Endothelial cell (in vitro differentiated cells): ENCODE data around the gene CEP70. TPM values are rescaled to one million over a fixed set of nuclear protein-coding genes. Genes with fewer than 3 reads are reported as not detected.
"Not testable (repeated sequence)": the region's sequence is repeated elsewhere in the genome, so short reads cannot be mapped to it uniquely, and the experiment has no call there.

Source experiments
- DNase-seq: peaks from one replicate; pipeline ENCODE4 v3.0.0; 2021; ENCODE audit warnings: low spot score
- H3K27ac Mint-ChIP-seq: one replicate; pipeline ENCODE4 v1.8.0; 2021; ENCODE audit warnings: mixed read lengths, inconsistent platforms; ENCODE audit not compliant: unreplicated experiment
- H3K27me3 Mint-ChIP-seq: one replicate; pipeline ENCODE4 v1.8.0; 2021; ENCODE audit warnings: mild to moderate bottlenecking, moderate library complexity, mixed read lengths, inconsistent platforms; ENCODE audit not compliant: unreplicated experiment
- H3K36me3 Mint-ChIP-seq: one replicate; pipeline ENCODE4 v1.8.0; 2021; ENCODE audit warnings: mild to moderate bottlenecking, low read depth, mixed read lengths, inconsistent platforms; ENCODE audit not compliant: unreplicated experiment
- H3K4me1 Mint-ChIP-seq: one replicate; pipeline ENCODE4 v1.8.0; 2021; ENCODE audit warnings: mild to moderate bottlenecking, mixed read lengths, inconsistent platforms; ENCODE audit not compliant: unreplicated experiment
- H3K4me3 Mint-ChIP-seq: one replicate; pipeline ENCODE4 v1.8.0; 2021; ENCODE audit warnings: mild to moderate bottlenecking, mixed read lengths, inconsistent platforms; ENCODE audit not compliant: unreplicated experiment
- H3K9me3 Mint-ChIP-seq: one replicate; pipeline ENCODE4 v1.8.0; 2021; ENCODE audit warnings: mixed read lengths, inconsistent platforms; ENCODE audit not compliant: unreplicated experiment
- CTCF ChIP-seq: fragments of 200-600 bp; sonication (generic); IDR thresholded peaks from one replicate; pipeline ENCODE4 v1.5.0; 2021; ENCODE audit warnings: antibody characterized with exemption; ENCODE audit not compliant: unreplicated experiment
- total RNA-seq: library from RNA; stranded (reverse); fragmentation: NEBNext Ultra II Directional; extraction: Animal tissue kit (Norgen Biotek cat#: 25700); gene quantifications from one replicate; pipeline ENCODE4 v1.2.1, GENCODE V29; 2021; ENCODE audit not compliant: unreplicated experiment

The CEP70 gene
- total RNA-seq, 1 donor from 2014 or later, result 12.3 TPM

GRCh38 chr3:138588445-138588844 lies 5.6 kb downstream of the CEP70 start:
- H3K36me3 Mint-ChIP-seq, result no peaks in the 10 kb centered on the region
- H3K4me1 Mint-ChIP-seq, result no peaks in the 10 kb centered on the region
- H3K27ac Mint-ChIP-seq, result no peak overlapping the region

GRCh38 chr3:138587374-138587773 lies 6.7 kb downstream of the CEP70 start:
- Mint-ChIP-seq H3K4me3 (no peak overlapping the region), H3K4me1 (no peaks in the 10 kb centered on the region), H3K27me3 (no peaks in the 10 kb centered on the region), H3K27ac (no peak overlapping the region), H3K9me3 (no peaks in the 10 kb centered on the region), H3K36me3 (no peaks in the 10 kb centered on the region)
- DNase-seq, result no peak
- no peak for TF ChIP-seq CTCF

More at GRCh38 chr3:138588445-138588844, 5.6 kb downstream of the CEP70 start:
- TF ChIP-seq CTCF, result no peak
- Mint-ChIP-seq H3K9me3 (no peaks in the 10 kb centered on the region), H3K4me3 (no peak overlapping the region), H3K27me3 (no peaks in the 10 kb centered on the region)
- no peak for DNase-seq

GRCh38 chr3:138578961-138579574 lies 15.0 kb downstream of the CEP70 start:
- Mint-ChIP-seq H3K9me3 (no peaks in the 10 kb centered on the region), H3K36me3 (peaks cover 6% of the 10 kb centered on the region), H3K27ac (no peak overlapping the region), H3K4me1 (no peaks in the 10 kb centered on the region), H3K27me3 (peaks cover 4% of the 10 kb centered on the region), H3K4me3 (no peak overlapping the region)
- no peak for DNase-seq
- TF ChIP-seq CTCF, result no peak

- Mint-ChIP-seq H3K4me1 (no peaks in the 10 kb centered on the region), H3K9me3 (peaks cover 7% of the 10 kb centered on the region), H3K36me3 (peaks cover 15% of the 10 kb centered on the region), H3K27me3 (peaks cover 4% of the 10 kb centered on the region), H3K27ac (no peak overlapping the region), H3K4me3 (no peak overlapping the region)
- DNase-seq, result no peak
- TF ChIP-seq CTCF, result no peak
Observed at GRCh38 chr3:138578141-138578540, 15.9 kb downstream of the CEP70 start.

GRCh38 chr3:138573138-138573537 lies 20.9 kb downstream of the CEP70 start:
- Mint-ChIP-seq H3K27ac (no peak overlapping the region), H3K4me3 (no peak overlapping the region), H3K36me3 (peaks cover 15% of the 10 kb centered on the region), H3K27me3 (peaks cover 2% of the 10 kb centered on the region), H3K4me1 (no peaks in the 10 kb centered on the region), H3K9me3 (peaks cover 7% of the 10 kb centered on the region)
- no peak for TF ChIP-seq CTCF
- DNase-seq, result no peak

GRCh38 chr3:138569624-138570023 lies 24.4 kb downstream of the CEP70 start:
- H3K9me3 Mint-ChIP-seq, H3K36me3 Mint-ChIP-seq, H3K27me3 Mint-ChIP-seq, H3K27ac Mint-ChIP-seq, DNase-seq, H3K4me1 Mint-ChIP-seq, H3K4me3 Mint-ChIP-seq: not testable (repeated sequence)
